PC-9 (cell line): ENCODE results near the gene PLXNC1.

ENCODE experiments used
- EZH2 ChIP-seq: fragments of 200-600 bp; sonication (generic); IDR thresholded peaks from 2 replicates; pipeline ENCODE4 v1.8.0; 2017; ENCODE audit warnings: antibody characterized with exemption, low read depth
- TF ChIP-seq, protein P1 (sequence below): fragments of 200-600 bp; sonication (generic); conservative IDR thresholded peaks from 2 replicates; pipeline ENCODE4 v1.6.1; 2017; ENCODE audit warnings: mixed run types, antibody characterized with exemption, mild to moderate bottlenecking, moderate library complexity

DNA sequence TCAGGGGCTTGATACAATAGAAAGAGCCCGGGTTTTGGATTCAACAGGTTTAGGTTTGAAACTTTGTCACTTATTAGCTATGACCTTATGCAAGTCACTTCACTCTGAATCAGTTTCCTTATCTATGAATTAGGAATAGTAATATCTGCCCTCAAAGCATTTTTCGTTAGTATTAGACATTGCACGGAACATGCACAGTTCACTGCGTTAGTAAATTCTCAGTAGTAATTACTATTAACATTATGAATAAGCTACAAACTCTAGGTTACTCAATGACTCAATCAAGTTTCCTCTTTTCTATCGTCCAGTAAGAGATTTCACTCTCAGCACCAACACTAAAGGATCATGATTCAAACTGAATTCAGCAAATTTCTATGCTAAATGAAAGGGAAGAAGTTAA, 161.0 kb downstream of the PLXNC1 start:
- no peak for TF ChIP-seq EZH2
- TF ChIP-seq, protein P1, sequence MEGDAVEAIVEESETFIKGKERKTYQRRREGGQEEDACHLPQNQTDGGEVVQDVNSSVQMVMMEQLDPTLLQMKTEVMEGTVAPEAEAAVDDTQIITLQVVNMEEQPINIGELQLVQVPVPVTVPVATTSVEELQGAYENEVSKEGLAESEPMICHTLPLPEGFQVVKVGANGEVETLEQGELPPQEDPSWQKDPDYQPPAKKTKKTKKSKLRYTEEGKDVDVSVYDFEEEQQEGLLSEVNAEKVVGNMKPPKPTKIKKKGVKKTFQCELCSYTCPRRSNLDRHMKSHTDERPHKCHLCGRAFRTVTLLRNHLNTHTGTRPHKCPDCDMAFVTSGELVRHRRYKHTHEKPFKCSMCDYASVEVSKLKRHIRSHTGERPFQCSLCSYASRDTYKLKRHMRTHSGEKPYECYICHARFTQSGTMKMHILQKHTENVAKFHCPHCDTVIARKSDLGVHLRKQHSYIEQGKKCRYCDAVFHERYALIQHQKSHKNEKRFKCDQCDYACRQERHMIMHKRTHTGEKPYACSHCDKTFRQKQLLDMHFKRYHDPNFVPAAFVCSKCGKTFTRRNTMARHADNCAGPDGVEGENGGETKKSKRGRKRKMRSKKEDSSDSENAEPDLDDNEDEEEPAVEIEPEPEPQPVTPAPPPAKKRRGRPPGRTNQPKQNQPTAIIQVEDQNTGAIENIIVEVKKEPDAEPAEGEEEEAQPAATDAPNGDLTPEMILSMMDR = no peak
